CD4-positive, alpha-beta T cell treated with Interleukin-17A for 1 hour (primary cell): ENCODE data around the gene FAM167B.
"Not testable (repeated sequence)": the region's sequence is repeated elsewhere in the genome, so short reads cannot be mapped to it uniquely, and the experiment has no call there.

ENCODE experiments used
- DNase-seq: peaks from one replicate; pipeline ENCODE4 v3.0.0-alpha.2; 2020

The FAM167B gene

DNA sequence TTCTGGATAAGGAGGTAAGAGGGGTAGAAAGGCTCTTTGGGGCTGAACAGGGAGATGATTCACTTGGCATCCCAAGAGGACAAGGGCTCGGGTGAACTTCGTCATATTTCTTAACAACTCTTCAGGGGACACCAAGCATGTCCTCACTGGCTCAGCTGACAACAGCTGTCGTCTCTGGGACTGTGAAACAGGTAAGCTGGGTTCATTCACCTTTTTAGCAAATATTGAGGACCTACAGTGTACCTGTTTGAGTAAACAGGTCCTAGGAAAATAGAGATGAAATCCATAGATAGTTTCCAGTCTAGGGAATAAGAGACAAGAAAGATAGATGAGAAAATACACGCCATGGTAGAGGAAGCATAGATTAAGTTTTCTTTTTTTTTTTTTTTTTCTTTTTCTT is 22.7 kb upstream of the FAM167B start:
- DNase-seq, result no peak

GRCh38 chr1:32228771-32229170 is 18.3 kb upstream of the FAM167B start:
- no peak for DNase-seq

- no peak for DNase-seq
Observed at GRCh38 chr1:32231843-32232432, 15.1 kb upstream of the FAM167B start.

DNA sequence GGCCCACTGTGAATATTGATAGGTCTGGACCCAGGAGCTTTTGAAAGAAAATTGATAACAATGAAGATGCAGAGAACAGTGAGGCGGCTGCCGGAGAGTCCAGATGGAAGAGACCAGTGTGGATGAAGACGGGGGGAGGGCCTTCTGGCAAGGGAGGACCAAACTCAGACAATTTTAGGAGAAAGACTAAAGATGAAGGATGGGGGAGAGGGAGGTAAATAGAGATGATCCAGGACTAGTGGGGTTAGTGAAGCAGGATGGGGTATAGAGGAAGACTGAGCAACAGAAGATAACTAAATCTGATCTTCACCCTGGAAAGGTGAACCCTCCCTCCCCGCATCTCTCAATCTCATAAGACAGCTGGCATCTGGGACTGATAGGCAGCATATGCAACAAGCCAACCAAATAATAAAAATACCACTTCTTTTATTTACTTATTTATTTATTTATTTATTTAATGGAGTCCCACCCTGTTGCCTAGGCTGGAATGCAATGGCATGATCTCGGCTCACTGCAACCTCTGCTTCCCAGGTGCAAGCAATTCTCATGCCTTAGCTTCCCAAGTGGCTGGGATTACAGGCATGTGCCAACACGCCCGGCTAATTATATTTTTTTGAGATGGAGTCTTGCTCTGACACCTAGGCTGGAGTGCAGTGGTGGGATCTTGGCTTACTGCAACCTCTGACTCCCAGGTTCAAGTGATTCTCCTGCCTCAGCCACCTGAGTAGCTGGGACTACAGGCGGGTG is 14.3 kb upstream of the FAM167B start:
- DNase-seq, result no peak

GRCh38 chr1:32234792-32235191 is 12.2 kb upstream of the FAM167B start:
- no peak for DNase-seq

GRCh38 chr1:32239337-32239736 is 7.7 kb upstream of the FAM167B start:
- DNase-seq, result no peak

GRCh38 chr1:32239790-32240139 is 7.3 kb upstream of the FAM167B start:
- no peak for DNase-seq

- peak; percentile 68 for DNase-seq
Observed at GRCh38 chr1:32240140-32240951, 6.7 kb upstream of the FAM167B start.

- peak; percentile 39 for DNase-seq
Observed at GRCh38 chr1:32241001-32241763, 5.8 kb upstream of the FAM167B start.

- DNase-seq, result no peak
Observed at GRCh38 chr1:32242341-32242851, 4.6 kb upstream of the FAM167B start.

DNA sequence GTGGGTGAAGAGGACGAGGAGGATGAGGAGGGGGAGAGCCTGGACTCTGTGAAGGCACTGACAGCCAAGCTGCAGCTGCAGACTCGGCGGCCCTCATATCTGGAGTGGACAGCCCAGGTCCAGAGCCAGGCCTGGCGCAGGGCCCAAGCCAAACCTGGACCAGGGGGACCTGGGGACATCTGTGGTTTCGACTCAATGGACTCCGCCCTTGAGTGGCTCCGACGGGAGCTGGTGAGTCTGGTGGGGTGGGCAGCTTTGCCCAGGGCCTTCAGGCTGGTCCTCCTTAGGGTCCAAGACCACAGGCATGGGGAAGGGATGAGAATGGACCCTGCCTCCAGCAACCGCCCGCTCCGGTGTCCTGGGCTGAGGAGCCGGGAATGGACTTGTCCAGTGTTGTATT is 430 bp downstream of the FAM167B start:
- DNase-seq, result no peak

DNA sequence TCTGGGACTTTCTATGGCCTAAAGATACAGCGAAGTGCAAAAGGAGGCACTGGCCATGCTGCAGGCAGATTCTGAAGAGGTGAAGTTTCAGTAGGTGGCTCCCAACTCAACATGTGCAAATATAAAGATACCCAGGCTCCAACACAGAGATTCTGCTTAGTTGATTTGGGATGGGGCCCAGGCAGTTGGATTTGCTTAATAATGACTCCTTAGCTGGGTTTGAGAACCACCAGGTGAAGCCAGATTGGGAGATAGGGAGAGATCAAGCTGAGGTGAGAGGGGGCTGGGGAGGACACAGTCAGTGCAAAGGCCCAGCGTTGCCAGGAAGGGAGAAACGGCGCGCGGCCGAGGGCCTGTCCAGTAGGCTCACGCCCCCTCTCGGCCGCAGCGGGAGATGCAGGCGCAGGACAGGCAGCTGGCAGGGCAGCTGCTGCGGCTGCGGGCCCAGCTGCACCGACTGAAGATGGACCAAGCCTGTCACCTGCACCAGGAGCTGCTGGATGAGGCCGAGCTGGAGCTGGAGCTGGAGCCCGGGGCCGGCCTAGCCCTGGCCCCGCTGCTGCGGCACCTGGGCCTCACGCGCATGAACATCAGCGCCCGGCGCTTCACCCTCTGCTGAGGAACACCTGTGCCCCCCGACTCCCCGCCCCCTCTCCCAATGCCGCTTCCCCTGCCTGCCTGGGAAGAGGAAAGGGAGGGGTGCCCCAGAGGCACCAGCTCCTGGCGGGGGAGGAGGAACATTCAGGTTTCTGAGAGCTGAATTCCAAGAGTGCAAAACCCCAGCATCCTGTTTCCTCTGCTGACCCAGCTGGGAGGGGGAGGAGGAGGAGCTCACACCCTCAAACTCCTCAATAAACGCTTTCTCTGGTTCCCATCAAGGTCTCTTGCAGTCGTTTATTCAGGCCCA is 1.2 kb downstream of the FAM167B start:
- peak; percentile 78 for DNase-seq

DNA sequence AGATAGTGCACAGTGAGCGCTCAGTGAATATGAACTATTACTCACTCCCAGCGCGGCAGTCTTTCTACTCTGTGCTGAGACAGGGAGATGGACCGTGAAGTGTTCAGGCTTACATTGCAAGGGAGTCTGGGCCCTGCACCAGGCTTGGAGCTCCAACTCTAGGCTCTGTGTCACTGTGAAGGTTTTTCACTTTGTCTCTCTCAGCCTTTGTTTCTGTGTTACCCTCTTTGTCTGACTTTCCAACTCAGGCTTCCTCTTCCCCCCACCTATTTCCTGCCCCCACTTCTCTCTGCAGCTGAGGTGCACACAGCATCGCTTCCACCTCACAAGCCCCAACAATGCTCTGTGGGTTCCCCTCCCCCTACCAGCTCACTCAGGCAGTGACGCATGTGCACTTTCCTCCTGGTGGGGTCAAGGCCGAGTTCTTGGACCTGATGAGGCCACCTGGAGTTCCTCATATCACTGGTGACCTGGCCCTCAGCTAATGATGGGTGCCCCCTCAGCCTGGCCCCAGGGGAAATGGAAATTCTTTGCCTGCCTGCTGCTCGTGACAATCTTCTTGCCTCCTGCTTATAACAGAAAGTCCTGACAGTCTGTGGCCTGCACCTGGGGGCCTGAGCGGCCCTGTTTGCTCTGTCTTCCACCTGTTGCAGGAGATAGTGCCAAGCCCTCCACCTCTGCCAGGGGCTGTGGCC is 3.0 kb downstream of the FAM167B start:
- peak; percentile 91 for DNase-seq

GRCh38 chr1:32250893-32251716 is 4.1 kb downstream of the FAM167B start, which contains the start of gene LCK:
Gene LCK, plus strand, starts transcription at chr1:32251265. Its CDS starts 23,065 bp downstream, at chr1:32274330.
- DNase-seq, result peak; percentile 66

DNA sequence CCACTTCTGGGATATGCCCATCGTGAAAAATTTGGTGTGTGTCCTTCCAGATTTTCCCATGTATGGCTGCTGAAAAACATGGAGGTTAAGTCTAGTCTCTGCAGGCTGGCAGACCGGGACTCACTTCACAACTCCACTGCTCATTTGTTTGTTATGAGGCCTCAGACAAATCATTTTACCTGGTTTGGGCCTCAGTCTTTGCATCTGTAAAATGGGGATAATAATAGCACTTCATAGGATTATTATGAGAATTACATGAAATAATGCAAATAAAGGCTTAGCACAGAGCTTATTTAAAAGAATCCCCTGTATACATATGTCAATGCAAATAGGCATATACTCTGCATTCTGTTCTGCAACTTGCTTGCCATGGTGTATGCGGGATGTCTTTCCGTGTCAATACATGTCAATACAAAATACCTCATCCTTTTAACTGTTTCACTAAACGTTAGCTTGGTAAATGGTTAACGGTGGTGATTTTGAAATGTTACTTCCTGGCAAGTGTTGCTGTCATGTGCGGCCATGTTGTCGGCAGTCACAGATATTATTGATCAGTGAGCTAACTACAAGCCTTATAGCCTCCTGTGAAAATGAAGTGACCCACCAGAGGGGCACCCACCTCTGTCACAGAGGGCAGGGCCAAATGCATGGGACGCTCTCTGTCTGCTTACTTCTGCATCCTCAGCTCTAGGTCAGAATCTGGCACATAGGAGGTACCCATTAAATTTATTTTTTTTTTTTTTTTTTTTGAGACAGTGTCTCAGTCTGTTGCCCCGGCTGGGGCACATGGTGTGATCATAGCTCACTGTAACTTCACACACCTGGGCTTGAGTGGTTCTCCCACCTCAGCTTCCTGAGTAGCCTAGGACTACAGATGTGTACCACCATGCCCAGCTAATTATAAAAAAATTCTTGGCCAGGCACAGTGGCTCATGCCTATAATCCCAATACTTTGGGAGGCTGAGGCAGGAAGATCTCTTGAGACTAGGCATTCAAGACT is 8.3 kb downstream of the FAM167B start:
- peak; percentile 51 for DNase-seq

DNA sequence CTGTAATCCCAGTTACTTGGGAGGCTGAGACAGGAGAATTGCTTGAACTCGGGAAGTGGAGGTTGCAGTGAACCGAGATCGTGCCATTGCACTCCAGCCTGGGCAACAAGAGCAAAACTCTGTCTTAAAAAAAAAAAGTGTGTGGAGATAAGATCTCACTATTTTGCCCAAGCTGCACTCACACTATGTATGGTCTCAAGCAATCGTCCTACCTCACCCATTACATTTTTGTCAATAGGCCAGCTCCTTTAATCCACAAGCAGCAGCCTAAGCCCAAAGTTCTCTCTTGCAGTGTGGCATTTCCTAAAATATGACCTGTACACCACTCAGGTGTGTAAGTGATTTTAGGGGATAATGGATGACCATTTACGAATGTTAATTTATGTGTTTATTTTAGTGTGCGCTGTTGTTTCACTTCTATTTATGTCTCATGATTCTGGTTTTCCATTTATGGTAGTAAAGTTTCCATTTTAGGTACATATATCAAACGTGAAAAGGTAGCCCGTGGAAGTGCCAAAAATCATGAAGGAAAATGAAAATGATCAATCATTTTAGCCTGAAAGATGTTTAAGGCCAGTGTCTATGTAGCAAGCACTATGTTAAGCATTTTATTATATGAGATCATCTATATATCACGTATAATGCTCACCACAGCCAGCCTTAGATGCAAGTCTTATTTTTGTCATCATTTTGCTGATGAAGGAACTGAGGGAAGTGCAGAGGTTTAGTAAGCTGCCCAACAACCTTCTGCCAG is 9.6 kb downstream of the FAM167B start:
- peak; percentile 41 for DNase-seq

- no peak for DNase-seq
Observed at GRCh38 chr1:32257227-32257508, 10.1 kb downstream of the FAM167B start.

GRCh38 chr1:32263236-32263593 is 16.2 kb downstream of the FAM167B start:
- not testable (repeated sequence) for DNase-seq
